DMS 273 (cell line): ENCODE results near the gene TMTC2.

ENCODE experiments used
- DNase-seq: peaks from one replicate; lab custom pipeline; 2025; ENCODE audit not compliant: unreplicated experiment; lab: John Stamatoyannopoulos, UW

TMTC2 gene

DNA sequence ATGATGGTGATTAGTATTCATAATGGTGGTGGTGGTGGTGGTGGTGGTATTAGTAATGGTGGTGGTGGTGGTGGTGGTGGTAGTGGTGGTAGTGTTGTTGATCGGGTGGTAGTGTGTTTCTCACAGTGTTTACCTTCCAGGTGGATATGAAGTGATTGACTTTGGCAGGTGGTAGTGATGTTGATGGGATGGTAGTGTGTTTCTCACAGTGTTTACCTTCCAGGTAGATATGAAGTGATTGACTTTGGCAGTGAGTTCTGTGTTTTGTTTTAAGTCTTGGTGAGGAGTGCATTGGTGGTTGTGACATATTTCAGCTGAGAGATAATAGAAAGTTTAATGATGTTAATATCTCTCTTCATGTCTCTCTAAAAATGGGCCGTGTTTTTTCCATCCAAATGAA, 189.4 kb downstream of the TMTC2 start:
- DNase-seq = no peak

DNA sequence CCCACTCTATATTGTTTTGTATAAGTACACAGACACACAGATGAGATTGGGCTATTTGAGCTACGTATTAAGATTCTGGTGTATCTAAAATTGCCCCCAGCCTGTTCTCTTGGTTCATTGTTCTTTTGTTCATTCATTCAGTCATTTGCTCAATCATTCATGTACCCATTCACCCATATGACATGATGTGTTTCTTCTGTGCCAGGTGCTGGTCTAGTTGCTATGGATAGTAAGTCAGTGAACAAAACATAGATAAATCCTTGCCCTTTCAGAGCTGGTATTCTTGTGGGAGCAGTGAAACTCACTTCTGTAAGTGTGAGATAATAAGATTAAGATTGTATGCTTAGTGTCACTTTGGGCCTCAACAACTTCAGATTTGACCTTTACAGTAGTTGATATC, 191.3 kb downstream of the TMTC2 start:
- no peak for DNase-seq

DNA sequence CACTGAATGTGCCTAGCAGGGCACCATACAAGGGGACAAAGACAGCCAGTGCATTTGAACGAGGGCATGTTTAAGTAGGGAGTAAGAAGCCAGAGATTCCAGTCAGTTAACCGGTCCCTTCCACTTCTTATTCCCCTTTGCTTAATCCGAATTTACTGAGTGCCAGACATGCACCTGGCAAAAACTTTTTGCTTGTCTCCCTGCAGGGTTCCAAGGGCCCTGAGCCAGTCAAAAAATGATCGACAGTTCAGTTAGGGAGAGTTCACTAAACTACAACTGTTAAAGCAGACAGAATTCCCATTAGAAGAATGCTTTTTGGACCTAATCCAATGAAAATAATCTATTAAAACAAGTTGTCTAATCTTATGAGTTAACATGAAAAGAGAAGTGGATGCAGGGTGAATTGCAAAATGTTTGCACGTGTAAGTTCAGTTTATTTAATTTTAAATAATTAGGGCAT, 193.8 kb downstream of the TMTC2 start:
- DNase-seq = peak; percentile 37

DNA sequence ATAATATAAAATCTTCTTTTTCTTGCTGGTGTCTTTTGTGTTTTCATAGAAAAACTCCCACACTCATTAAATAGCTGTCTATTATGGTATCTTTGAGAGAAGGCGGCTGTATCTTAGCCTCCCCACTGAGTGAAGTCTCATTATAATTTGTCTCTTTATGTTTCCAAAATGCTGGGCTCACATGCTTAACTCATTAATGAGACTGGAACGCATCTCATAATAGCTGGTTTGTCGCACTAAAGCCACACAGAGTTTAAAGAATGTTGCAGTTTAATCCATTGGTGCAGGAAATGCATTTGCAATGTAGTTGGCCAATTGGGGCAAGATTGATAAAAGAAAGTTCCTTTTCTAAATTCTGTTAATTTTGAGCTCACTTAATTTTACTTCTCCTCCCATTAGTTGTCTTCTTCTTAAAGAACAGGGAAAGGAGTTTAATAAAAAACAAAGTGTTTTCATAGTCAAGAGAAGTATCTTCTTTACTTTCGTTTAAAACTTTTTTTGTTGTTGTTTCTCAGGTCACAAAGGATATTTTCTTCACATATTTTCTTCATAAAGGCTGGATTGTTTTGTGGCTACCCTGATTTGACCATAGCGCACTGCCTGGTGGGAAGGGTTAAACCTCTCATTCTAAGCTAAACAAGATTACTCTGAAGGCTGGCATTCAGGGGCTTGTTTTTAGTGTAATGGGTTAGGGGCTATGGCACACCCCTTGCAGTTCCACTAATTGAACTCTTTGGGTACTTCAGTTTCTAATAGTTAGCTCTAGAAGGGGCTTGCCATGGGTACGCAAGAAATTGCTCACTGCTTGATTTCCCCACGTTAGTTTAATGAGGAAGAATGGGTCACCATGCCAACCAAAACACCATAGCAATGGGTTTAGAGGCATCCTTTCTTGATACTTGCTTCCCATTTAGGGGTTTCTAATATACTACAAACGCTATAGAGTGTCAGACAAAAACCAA, 197.0 kb downstream of the TMTC2 start:
- DNase-seq = no peak

DNA sequence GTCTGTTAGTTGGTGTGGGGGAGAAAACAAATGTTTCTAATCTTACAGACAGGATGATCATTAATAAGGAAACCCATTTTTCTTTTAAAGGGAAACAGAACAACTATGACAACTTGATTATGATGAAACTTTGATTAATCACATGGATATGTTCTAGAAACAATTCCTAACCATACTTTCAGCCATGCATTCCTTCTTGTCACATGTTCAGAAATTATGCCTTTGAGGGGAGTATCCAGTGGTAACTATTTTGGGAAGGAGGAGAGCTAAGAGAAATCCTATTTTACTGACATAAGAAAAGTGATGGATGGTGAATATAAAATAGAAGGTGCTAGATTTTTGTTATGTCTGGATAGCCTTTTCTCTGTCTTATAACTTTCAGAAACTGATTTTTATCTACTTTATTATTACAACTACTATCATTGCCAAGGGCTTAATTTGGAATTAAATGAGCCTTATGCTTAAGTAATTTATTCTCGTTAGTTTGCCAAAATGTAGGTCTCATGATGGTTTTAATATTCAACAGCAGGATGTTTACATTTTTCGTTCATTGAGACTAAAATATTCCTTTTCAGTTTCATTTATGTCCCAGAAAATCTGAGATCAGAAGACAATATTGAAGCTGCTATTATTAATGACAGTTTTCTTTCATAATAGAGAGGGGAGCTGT, 200.1 kb downstream of the TMTC2 start:
- no peak for DNase-seq

DNA sequence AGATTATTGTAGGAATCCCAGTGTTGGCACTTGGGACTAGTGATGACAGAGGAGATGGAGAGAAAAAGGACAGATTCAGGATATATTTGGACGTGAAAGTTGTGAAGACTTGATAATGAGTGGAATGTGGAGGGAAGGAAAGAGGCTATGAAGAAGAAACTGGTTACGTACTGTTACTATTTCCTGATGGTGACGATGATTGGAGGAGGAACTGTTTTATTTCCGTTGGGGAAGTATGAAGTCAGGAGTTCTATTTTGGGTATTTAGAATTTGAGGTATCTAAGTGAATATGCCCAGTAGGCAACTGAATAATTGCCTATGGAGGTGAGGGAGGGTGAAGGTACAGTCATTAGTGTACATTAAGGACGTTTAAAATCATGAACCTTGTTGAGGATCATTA, 207.2 kb downstream of the TMTC2 start:
- no peak for DNase-seq

DNA sequence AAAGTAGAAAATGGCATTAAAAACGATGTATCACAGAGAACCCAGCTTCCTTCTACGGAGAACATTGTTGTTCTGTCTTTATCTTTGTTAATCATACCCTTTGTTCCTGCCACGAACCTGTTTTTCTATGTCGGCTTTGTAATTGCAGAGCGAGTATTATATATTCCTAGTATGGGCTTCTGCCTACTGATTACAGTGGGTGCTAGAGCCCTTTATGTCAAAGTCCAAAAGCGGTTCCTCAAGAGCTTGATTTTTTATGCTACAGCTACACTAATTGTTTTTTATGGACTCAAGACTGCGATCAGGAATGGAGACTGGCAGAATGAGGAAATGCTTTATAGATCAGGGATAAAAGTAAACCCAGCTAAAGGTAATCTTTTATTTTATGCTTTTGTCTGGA, 209.6 kb downstream of the TMTC2 start:
- no peak for DNase-seq

DNA sequence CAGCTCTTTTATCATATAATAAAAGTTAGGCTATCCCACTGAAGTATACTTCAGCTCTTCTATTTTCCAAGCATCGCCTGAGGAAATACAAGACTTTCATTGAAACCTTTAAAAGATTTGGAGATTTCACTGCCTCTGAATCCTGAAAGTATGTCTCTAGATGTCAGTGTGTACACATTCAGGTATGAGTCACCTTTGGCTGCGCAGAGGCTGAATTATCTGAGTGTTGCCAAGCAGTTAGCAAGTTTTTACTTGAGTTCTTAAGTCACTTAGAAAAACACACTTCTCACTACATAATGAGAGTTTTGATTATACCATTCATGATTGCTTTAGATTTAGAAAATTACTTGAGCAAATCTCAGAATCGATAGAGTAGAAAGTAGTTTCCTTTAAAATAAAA, 210.3 kb downstream of the TMTC2 start:
- no peak for DNase-seq

DNA sequence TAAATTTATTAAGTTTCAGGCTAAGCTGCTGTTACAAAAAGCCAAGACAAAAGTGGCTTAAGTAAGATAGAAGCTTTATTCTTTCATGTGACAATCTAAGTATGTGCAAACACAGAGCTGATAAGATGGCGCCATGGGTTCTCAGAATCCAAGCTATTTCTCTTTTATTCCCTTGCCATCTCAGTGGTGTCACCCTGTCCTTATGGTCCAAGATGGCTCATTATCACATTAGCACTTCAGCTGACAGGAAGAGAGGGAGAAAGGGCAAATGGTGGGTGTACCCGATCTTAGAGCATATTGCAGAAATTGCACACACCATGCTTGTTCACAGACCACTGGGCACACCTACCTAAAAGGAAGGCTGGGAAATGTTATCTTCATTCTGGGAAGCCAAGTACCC, 211.7 kb downstream of the TMTC2 start:
- no peak for DNase-seq

DNA sequence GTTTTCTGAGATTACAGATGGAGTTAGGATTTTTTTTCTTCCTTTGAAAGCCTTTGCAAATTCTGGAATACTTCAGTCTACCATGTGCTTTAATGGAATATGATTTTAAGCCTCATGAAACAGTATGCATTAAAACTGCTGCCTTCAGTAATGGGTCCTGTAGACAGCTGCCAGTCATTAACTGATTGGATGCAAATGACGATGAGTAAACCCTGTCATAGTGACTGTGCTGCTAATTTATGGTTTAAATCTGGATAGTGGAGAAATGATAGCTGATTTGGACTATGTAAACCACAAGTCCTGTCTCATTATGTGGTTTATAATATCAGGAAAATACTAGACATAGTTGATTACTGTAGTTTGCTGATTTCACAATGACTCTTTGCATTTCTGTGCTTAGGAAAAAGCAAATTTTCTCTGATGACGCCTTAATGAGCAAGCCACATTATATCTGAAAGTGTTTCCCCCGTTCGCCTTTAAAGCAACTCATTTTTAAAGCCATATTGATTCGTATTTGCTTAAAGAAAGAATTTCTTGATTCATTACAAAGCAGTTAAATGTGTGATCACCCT, 217.6 kb downstream of the TMTC2 start:
- DNase-seq = no peak

DNA sequence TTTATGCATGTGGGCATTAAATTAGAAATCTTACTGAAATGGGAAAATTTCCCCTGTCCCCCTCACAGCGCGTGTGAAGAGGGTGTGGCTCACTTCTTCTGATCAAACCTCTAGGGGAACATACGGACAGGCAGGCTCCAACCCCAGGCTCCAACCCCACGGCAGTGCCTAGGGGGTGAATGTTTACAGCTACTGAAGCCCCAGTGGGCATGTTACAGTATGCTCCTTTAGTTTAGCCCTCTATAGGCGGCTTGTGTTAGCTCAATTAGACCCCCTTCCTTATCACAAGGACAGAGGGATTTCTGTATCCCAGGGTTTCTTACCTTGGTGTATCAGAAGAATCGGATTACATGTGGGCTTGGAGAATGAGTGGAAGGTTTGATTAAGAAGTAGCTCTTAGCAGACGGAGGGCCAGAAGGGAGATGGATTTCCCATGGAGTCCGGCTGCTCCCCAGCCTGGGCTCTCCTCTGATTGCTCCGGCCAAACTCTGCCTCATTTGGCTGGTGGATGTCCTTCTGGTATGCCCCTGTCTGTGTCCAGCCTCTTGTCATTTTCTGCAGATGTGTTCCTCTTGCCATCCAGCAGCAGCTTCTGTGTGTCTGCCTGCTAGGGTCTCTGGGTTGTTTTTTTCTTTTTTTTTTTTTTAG, 223.7 kb downstream of the TMTC2 start:
- peak; percentile 48 for DNase-seq

DNA sequence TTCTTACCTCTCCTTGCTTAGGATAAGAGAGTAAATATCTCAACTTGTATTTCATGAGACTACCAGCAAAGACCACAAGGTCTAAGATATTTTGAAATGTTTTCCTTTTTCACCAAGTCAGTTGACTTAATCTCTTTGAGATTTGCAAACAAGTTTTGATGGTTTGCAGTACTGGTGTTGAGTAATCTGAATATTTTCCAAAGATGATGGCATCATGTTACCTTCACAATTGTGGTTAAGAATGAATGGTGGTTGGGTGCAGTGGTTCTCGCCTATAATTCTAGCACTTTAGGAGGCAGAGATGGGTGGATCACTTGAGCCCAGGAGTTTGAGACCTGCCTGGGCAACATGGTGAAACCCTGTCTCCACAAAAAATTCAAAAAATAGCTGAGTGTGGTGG, 225.7 kb downstream of the TMTC2 start:
- no peak for DNase-seq

DNA sequence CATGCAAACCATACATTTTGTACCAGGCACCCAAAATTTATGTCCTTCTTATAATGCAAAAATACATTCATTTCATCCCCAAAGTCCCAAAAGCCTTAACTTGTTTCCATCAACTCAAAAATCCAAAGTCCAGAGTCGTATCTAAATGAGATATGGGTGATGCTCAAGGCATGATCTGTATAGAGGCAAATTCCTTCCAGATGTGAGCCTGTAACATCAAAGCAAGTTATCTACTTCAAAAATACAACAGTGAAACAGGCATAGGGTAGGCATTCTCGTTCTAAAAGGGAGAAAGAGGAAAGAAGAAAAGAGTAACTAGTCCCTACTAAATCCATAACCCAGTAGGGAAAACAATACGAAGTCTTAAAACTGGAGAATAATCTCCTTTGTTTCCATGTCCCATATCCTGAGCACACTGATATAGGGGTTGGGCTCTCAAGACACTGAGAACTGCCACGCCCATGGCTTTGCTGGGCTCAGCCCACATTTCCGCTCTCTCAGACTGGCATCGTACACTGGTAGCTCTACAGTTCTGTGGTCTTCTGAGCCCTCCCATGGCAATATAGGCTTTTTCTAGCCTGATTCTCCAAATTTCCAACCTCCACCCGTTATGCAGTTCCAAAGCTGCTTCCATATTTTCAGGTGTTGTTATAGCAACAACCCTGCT, 232.8 kb downstream of the TMTC2 start:
- no peak for DNase-seq

DNA sequence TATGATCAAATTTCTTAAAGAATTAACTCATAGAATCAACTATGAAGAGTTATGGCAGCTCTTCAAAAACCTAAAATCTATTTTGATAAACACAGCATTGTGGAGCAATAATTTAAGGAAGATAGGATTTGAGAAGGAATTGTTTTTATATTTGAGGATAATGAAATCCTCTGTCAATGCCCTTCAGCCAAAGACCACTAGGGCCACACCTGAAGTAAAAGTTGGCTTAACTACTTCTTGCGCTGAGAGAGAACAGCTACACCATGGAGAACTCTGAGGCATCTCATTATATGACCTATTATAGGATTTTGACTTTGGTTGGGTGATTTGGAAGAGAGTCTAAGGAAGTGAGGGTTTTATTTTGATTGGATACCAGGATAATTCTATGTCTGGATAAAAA, 237.2 kb downstream of the TMTC2 start:
- no peak for DNase-seq

DNA sequence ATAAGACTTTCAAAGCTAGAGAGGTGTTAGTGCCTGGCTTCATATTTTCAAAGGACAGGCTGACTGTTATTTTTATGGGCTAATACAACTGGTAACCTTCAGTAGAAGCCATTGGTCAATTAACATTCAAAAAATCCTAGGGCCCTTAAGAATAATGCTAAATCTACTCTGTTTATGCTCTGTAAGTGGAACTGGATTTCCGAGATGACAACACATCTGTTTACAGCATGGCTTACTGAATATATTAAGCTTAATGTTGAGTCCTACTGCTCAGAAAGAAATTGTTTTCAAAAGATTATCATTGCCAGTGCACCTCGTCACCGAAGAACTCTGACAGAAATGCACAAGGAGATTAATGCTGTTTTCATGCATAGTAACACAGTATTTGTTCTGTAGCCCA, 239.9 kb downstream of the TMTC2 start:
- DNase-seq = no peak

DNA sequence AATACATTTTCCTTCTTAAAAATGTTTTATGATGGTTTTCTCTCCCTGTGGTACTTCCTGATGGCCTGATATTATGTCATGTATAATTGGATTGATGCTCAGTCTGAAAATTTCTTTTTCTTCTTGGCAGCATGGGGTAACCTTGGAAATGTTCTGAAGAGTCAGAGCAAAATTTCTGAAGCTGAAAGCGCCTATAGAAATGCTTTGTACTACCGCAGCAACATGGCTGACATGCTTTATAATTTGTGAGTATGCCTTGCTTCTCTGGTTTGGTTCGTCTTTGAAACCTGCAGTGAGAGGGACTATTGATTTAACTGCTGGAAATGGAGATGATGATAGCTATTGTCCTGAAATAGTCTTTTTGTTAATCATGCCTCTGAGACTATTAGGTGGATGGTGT, 243.6 kb downstream of the TMTC2 start:
- DNase-seq = no peak

DNA sequence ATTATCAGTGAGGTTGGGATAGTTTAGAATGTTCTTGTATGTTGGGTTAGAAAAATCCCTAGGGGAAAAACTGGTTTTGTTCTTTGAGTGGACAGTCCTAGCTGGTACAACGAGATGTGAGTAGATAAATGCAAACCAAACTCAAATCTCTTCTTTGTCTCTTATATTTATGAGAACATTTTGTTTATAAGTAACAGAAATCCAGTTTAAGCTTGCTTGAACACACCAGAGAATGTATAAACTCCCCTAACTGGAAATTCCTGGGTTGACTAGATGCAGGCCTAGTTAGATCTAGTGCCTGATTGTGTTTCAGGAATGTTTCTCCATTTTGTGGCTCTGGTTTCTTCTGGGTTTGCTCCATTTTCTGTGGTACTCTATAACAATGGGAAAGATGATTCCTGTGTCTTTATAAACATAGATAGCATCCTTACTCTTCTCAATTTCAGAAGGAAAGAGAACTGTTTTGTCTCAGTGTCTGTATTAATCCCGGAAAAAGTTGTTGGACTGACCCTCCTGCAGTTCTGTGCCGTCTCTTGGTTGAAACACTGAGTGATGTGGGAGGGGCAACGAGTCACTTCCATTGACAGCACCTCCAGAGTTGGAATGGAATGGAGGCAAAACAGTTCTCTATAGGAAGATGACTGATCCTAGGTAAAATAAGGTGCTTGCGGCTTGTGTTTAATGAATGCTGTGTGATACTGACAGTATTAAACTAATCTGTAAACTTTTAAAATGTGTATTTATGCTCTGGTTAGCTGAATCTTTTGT, 244.8 kb downstream of the TMTC2 start:
- DNase-seq = no peak

DNA sequence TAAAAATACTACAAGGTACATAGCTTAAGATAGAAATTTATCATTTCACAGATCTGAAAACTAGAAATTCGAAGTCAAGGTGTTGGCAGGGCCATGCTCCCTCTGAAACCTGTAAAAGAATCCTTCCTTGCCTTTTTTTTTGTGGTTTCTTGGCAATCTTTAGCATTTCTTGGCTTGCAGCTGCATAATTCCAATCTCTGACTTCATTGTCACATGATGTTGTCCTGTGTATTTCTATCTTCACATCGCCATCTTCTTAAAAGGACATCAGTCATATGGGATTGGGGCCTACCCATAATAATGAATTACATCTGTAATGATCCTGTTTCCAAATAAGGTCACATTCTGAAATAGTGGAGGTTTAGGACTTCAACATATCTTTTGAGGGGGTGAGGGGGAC, 250.4 kb downstream of the TMTC2 start:
- DNase-seq = no peak

DNA sequence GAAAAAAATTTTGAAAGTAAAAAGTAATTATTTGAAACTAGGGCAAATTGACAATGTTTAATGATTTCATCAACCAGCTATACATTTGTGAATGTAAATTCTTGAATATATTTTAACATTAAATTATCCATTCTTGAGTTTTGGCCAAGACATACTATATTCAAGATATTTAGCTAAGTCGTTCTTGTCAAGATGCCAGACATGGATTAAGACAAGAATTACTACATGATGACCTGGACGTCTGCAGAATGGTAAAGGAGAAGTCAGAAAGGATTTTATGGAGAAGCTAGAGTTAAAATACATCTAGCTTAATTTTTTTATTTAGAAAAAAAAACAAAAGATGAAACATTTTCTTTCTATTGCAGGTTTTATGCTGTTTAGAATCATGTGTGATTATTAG, 255.8 kb downstream of the TMTC2 start:
- peak; percentile 0 for DNase-seq

DNA sequence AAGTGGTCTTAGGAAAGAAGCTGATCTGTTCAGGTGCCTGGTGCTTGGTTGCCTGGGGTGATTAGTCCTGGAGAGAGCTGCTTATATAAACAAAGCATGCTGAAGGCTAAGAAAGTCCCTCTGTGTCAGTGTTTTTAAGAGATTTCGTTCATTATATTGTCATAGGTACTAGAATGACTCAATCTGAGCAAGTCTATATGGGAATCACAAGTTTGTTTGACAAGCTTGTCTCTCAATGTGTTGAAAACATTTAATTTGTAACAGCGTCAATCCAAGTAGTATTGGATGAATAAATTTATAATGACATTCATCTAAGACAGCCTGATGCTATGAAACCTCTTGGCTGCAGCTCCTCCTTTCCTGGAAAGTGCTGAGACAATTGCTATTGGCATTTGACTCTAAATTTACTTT, 256.3 kb downstream of the TMTC2 start:
- DNase-seq = no peak
